ENCODE measurements around the gene ME1. TPM values are rescaled to one million over a fixed set of nuclear protein-coding genes. Genes with fewer than 3 reads are reported as not detected.
"Not testable (repeated sequence)": the region's sequence is repeated elsewhere in the genome, so short reads cannot be mapped to it uniquely, and the experiment has no call there.

Gene ME1
- total RNA-seq, 1 donor from 2014 or later: 4.2 TPM

GRCh38 chr6:83193747-83194566 is 236.9 kb downstream of the ME1 start:
- peak overlapping the region; percentile 88 for H3K4me3 Mint-ChIP-seq
- peak; percentile 76 for DNase-seq (ENCODE audit: extremely low spot score, unreplicated experiment)
- no peaks in the 10 kb centered on the region for H3K27me3 Mint-ChIP-seq
- TF ChIP-seq CTCF (conservative IDR thresholded peaks at IDR 0.05): no peak
- peak overlapping the region; percentile 67 for H3K27ac Mint-ChIP-seq
- no peaks in the 10 kb centered on the region for H3K9me3 Mint-ChIP-seq
- H3K4me1 Mint-ChIP-seq (ENCODE audit: unreplicated experiment): peaks cover 26% of the 10 kb centered on the region
- peaks cover 13% of the 10 kb centered on the region for H3K36me3 Mint-ChIP-seq

GRCh38 chr6:83192871-83193746 is 237.7 kb downstream of the ME1 start, which contains the start of the genes PGM3 and RWDD2A:
Gene PGM3 (minus strand): TSS chr6:83193265. CDS start chr6:83191012, 2,253 bp downstream.
Gene RWDD2A (plus strand): TSS chr6:83193357. CDS start chr6:83194452, 1,095 bp downstream.
- H3K27me3 Mint-ChIP-seq: no peaks in the 10 kb centered on the region
- peak; percentile 88 for DNase-seq (ENCODE audit: extremely low spot score, unreplicated experiment)
- peak within 1 kb of the TSS; percentile 99 for H3K4me3 Mint-ChIP-seq
- peak within 1 kb of the TSS; percentile 97 for H3K27ac Mint-ChIP-seq
- no peaks in the 10 kb centered on the region for H3K9me3 Mint-ChIP-seq
- peaks cover 26% of the 10 kb centered on the region for H3K4me1 Mint-ChIP-seq (ENCODE audit: unreplicated experiment)
- no peak for TF ChIP-seq CTCF (conservative IDR thresholded peaks at IDR 0.05)
- peaks cover 13% of the 10 kb centered on the region for H3K36me3 Mint-ChIP-seq

GRCh38 chr6:83192456-83192855 is 238.4 kb downstream of the ME1 start:
- no peak for TF ChIP-seq CTCF (conservative IDR thresholded peaks at IDR 0.05)
- Mint-ChIP-seq H3K9me3 (no peaks in the 10 kb centered on the region), H3K4me1 (ENCODE audit: unreplicated experiment) (peaks cover 26% of the 10 kb centered on the region), H3K27me3 (no peaks in the 10 kb centered on the region), H3K27ac (peak overlapping the region; percentile 97), H3K36me3 (peaks cover 13% of the 10 kb centered on the region), H3K4me3 (peak overlapping the region; percentile 99)
- DNase-seq (ENCODE audit: extremely low spot score, unreplicated experiment): no peak

GRCh38 chr6:83191974-83192373 is 238.9 kb downstream of the ME1 start:
- not testable (repeated sequence) for DNase-seq (ENCODE audit: extremely low spot score, unreplicated experiment); H3K27me3 Mint-ChIP-seq; H3K9me3 Mint-ChIP-seq
- H3K27ac Mint-ChIP-seq: peak overlapping the region; percentile 97
- H3K4me3 Mint-ChIP-seq: peak overlapping the region; percentile 99
- H3K4me1 Mint-ChIP-seq (ENCODE audit: unreplicated experiment): peaks cover 26% of the 10 kb centered on the region
- peaks cover 13% of the 10 kb centered on the region for H3K36me3 Mint-ChIP-seq

GRCh38 chr6:83190626-83191025 is 240.2 kb downstream of the ME1 start:
- H3K27ac Mint-ChIP-seq: peak overlapping the region; percentile 26

More at GRCh38 chr6:83190626-83191025, 240.2 kb downstream of the ME1 start:
- no peak for TF ChIP-seq CTCF (conservative IDR thresholded peaks at IDR 0.05)
- H3K36me3 Mint-ChIP-seq: peaks cover 16% of the 10 kb centered on the region
- no peak for DNase-seq (ENCODE audit: extremely low spot score, unreplicated experiment)
- H3K9me3 Mint-ChIP-seq: no peaks in the 10 kb centered on the region
- H3K4me1 Mint-ChIP-seq (ENCODE audit: unreplicated experiment): peaks cover 26% of the 10 kb centered on the region
- no peaks in the 10 kb centered on the region for H3K27me3 Mint-ChIP-seq
- peak overlapping the region; percentile 76 for H3K4me3 Mint-ChIP-seq
